A549 (cell line): ENCODE data around the gene USP24. TPM values are rescaled to one million over a fixed set of nuclear protein-coding genes. Genes with fewer than 3 reads are reported as not detected.

Experiments used
- ATAC-seq, 2 experiments: fragments of 200-7000 bp in 1 of 2; fragments of >200 bp in 1 of 2; cut with Nextera tagmentation in 1 of 2; cut with Tn5 transposase in 1 of 2; 3 replicates each; pipeline versions ENCODE4 v1.8.0 to v1.9.1; 2018 to 2020; ENCODE audit warnings: mild to moderate bottlenecking in 1 of 2, moderate library complexity in 1 of 2
- CTCF ChIA-PET: fragments of 300-600 bp; sonication (Branson Sonifier 250); formaldehyde crosslinking; extraction: SDS; loops from one replicate; lab custom pipeline; 2021; ENCODE audit warnings: antibody characterized with exemption, inconsistent platforms; lab: Yijun Ruan, JAX
- POLR2A ChIA-PET: fragments of 350-600 bp; formaldehyde crosslinking; extraction: SDS; loops from one replicate; lab custom pipeline; 2021; ENCODE audit warnings: antibody characterized with exemption, inconsistent platforms; lab: Yijun Ruan, JAX
- DNase-seq, 2 experiments: peaks; one replicate each; pipeline versions ENCODE4 v3.0.0 to v3.0.0-alpha.2; 2011 to 2016; ENCODE audit warnings: low read depth in 1 of 2, low spot score in 1 of 2
- FAIRE-seq: peaks from 2 replicates; lab custom pipeline; 2011; peaks lifted over from hg19 to GRCh38; lab: Jason Lieb, UNC
- H3K27ac ChIP-seq, 2 experiments: fragments of >200 bp; sonication (Bioruptor Twin); formaldehyde crosslinking; 3 replicates each; pipeline ENCODE4 v1.5.1; 2016 to 2017
- H3K4me1 ChIP-seq: fragments of >200 bp; sonication (Bioruptor Twin); formaldehyde crosslinking; 3 replicates; pipeline ENCODE4 v1.6.1; 2016
- H3K4me2 ChIP-seq: fragments of >200 bp; sonication (Bioruptor Twin); formaldehyde crosslinking; 3 replicates; pipeline ENCODE4 v1.6.1; 2016
- H3K4me3 ChIP-seq: fragments of >200 bp; sonication (Bioruptor Twin); formaldehyde crosslinking; 3 replicates; pipeline ENCODE4 v1.5.1; 2016
- H3K9me3 ChIP-seq: fragments of >200 bp; sonication (Bioruptor Twin); formaldehyde crosslinking; 3 replicates; pipeline ENCODE4 v1.6.1; 2016
- CBX8 ChIP-seq: fragments of 200-600 bp; sonication (generic); IDR thresholded peaks from 2 replicates; pipeline ENCODE4 v1.6.1; 2016
- CHD4 ChIP-seq: fragments of 200-600 bp; sonication (generic); IDR thresholded peaks from 2 replicates; pipeline ENCODE4 v1.6.1; 2016; ENCODE audit warnings: antibody characterized with exemption, mild to moderate bottlenecking, borderline replicate concordance
- EHF ChIP-seq: fragments of 250-450 bp; sonication (Bioruptor Pico); IDR thresholded peaks from 2 replicates; pipeline ENCODE4 v1.5.0; 2020; ENCODE audit warnings: mild to moderate bottlenecking
- EHMT2 ChIP-seq: fragments of 200-600 bp; sonication (generic); IDR thresholded peaks from 2 replicates; pipeline ENCODE4 v1.6.1; 2016; ENCODE audit warnings: antibody characterized with exemption, low read depth, mild to moderate bottlenecking, moderate library complexity
- EP300 ChIP-seq, 2 experiments: fragments of >200 bp; sonication (Bioruptor Twin); formaldehyde crosslinking; IDR thresholded peaks; 2 replicates in 1 of 2; 3 replicates in 1 of 2; pipeline ENCODE4 v1.6.1; 2016 to 2017
- FOSB ChIP-seq: fragments of 250-450 bp; sonication (Bioruptor Pico); IDR thresholded peaks from 2 replicates; pipeline ENCODE4 v1.5.0; 2020; ENCODE audit warnings: mild to moderate bottlenecking, moderate library complexity
- FOSL2 ChIP-seq, 2 experiments: fragments of 450-650 bp in 1 of 2; fragments of >200 bp in 1 of 2; sonication (Bioruptor Twin) in 1 of 2; formaldehyde crosslinking; IDR thresholded peaks; 2 replicates each; pipeline versions ENCODE4 v1.5.0 to v1.6.1; 2016 to 2020; ENCODE audit warnings: mild to moderate bottlenecking in 1 of 2, moderate library complexity in 1 of 2
- HES2 ChIP-seq: fragments of >200 bp; sonication (Bioruptor Twin); formaldehyde crosslinking; IDR thresholded peaks from 2 replicates; pipeline ENCODE4 v1.6.1; 2016
- HOXB13 ChIP-seq: fragments of 250-450 bp; sonication (Bioruptor Pico); IDR thresholded peaks from 2 replicates; pipeline ENCODE4 v1.5.0; 2020; ENCODE audit warnings: low read depth, mild to moderate bottlenecking, moderate library complexity
- HOXB5 ChIP-seq: fragments of 250-450 bp; sonication (Bioruptor Pico); IDR thresholded peaks from 2 replicates; pipeline ENCODE4 v1.5.0; 2020; ENCODE audit warnings: mild to moderate bottlenecking, moderate library complexity
- JUN ChIP-seq, 2 experiments: fragments of >200 bp; sonication (Bioruptor Twin); formaldehyde crosslinking; IDR thresholded peaks; 2 replicates in 1 of 2; 3 replicates in 1 of 2; pipeline ENCODE4 v1.6.1; 2016 to 2017
- JUNB ChIP-seq: fragments of >200 bp; sonication (Bioruptor Twin); formaldehyde crosslinking; IDR thresholded peaks from 2 replicates; pipeline ENCODE4 v1.6.1; 2016
- MAFK ChIP-seq: fragments of 450-650 bp; IDR thresholded peaks from 2 replicates; pipeline ENCODE4 v1.6.1; 2014; ENCODE audit not compliant: partially characterized antibody
- MAZ ChIP-seq: fragments of 150-350 bp; IDR thresholded peaks from 2 replicates; pipeline ENCODE4 v1.6.1; 2014; ENCODE audit warnings: antibody characterized with exemption, low read depth, low read length, borderline replicate concordance
- MYC ChIP-seq: IDR thresholded peaks from 2 replicates; pipeline ENCODE4 v1.6.1; 2012; ENCODE audit warnings: mild to moderate bottlenecking, inconsistent platforms, low read length, improper control_type of control experiment, borderline replicate concordance
- NPAS2 ChIP-seq: fragments of 250-450 bp; sonication (Bioruptor Pico); IDR thresholded peaks from 2 replicates; pipeline ENCODE4 v1.8.0; 2022; ENCODE audit warnings: mild to moderate bottlenecking, moderate library complexity, borderline replicate concordance
- NR3C1 ChIP-seq: fragments of >200 bp; sonication (Bioruptor Twin); formaldehyde crosslinking; IDR thresholded peaks from 3 replicates; pipeline ENCODE4 v1.6.1; 2017
- PBX3 ChIP-seq: IDR thresholded peaks from 2 replicates; pipeline ENCODE4 v1.6.1; 2012
- PHF8 ChIP-seq: fragments of 200-600 bp; sonication (generic); IDR thresholded peaks from 2 replicates; pipeline ENCODE4 v1.6.1; 2016; ENCODE audit warnings: low read depth, mild to moderate bottlenecking, antibody characterized with exemption, moderate library complexity, borderline replicate concordance
- POLR2AphosphoS2 ChIP-seq: conservative IDR thresholded peaks from 2 replicates; pipeline ENCODE4 v1.6.1; 2012; ENCODE audit warnings: low read length, improper control_type of control experiment, inconsistent platforms
- RAD21 ChIP-seq, 2 experiments: fragments of >200 bp in 1 of 2; sonication (Bioruptor Twin) in 1 of 2; formaldehyde crosslinking in 1 of 2; IDR thresholded peaks in 1 of 2; conservative IDR thresholded peaks in 1 of 2; 2 replicates in 1 of 2; 3 replicates in 1 of 2; pipeline ENCODE4 v1.6.1; 2012 to 2018; ENCODE audit warnings: inconsistent platforms in 1 of 2
- RARB ChIP-seq: fragments of 250-450 bp; sonication (Bioruptor Pico); IDR thresholded peaks from 2 replicates; pipeline ENCODE4 v1.8.0; 2021; ENCODE audit warnings: mild to moderate bottlenecking, moderate library complexity
- RCOR1 ChIP-seq: fragments of 150-350 bp; IDR thresholded peaks from 2 replicates; pipeline ENCODE4 v1.6.1; 2014; ENCODE audit warnings: antibody characterized with exemption, low read length, low read depth
- RFX5 ChIP-seq: fragments of 450-650 bp; IDR thresholded peaks from 2 replicates; pipeline ENCODE4 v1.7.1; 2014; ENCODE audit warnings: antibody characterized with exemption, mild to moderate bottlenecking, moderate library complexity
- SMC3 ChIP-seq: fragments of >200 bp; sonication (Bioruptor Twin); formaldehyde crosslinking; IDR thresholded peaks from 3 replicates; pipeline ENCODE4 v1.6.1; 2018; ENCODE audit warnings: inconsistent platforms
- SREBF2 ChIP-seq: fragments of 450-650 bp; IDR thresholded peaks from 2 replicates; pipeline ENCODE4 v1.6.1; 2014; ENCODE audit warnings: mild to moderate bottlenecking, moderate library complexity
- TP53 ChIP-seq: fragments of 250-450 bp; sonication (Bioruptor Pico); IDR thresholded peaks from 2 replicates; pipeline ENCODE4 v1.5.0; 2021; ENCODE audit warnings: mild to moderate bottlenecking, moderate library complexity
- ZFP36 ChIP-seq: fragments of 450-650 bp; IDR thresholded peaks from 2 replicates; pipeline ENCODE4 v1.6.1; 2014; ENCODE audit warnings: borderline replicate concordance; ENCODE audit not compliant: partially characterized antibody
- ZNF302 ChIP-seq: fragments of 250-450 bp; sonication (Bioruptor Pico); IDR thresholded peaks from 2 replicates; pipeline ENCODE4 v1.9.0; 2021; ENCODE audit warnings: inconsistent platforms, mild to moderate bottlenecking, moderate library complexity
- ZSCAN20 ChIP-seq: fragments of 250-450 bp; sonication (Bioruptor Pico); IDR thresholded peaks from 2 replicates; pipeline ENCODE4 v1.8.0; 2022; ENCODE audit warnings: mild to moderate bottlenecking, moderate library complexity
- WGBS: methylation state at CpG from one replicate; pipeline ENCODE4 v1.1.6; 2017; ENCODE audit errors: missing lambda C conversion rate; 5-methylcytosine and 5-hydroxymethylcytosine counted together
- polyA plus RNA-seq, 4 experiments: library from polyadenylated mRNA; depleted of rRNA in 3 of 4; stranded (reverse); fragments of >200 nt; fragmentation: RNase III in 1 of 4; extraction: RNeasy Plus Mini Kit Qiagen cat#74134 plus additional on column Dnase treatment in 1 of 4; gene quantifications; 2 replicates in 3 of 4; 3 replicates in 1 of 4; pipeline ENCODE4 v1.2.3, GENCODE V29; 2011 to 2017

USP24 gene
- polyA plus RNA-seq, 2 of the 4 experiments (the other 2 are of a cell fraction) = 14.7 to 21.7 TPM

DNA sequence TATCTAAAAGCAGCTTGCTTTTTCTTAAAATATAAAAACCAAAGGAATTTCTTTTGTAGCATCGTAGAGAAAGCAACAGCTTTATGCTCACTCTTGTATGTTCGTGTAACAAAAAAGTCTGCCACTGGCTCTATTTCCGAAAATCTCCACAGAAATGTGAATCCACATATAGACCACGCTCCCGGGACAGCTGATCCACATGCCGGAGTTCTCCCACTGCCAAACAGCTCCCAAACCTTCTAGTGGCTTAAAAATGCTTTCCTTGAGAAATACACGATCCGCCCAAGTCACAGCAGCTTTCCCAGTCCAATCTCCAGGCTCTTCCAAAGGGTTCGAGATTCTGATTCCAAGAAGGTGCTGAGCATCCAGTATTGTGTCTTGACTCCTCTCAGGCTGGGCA lies 146.5 kb downstream of the USP24 start:
- ATAC-seq (no peak), DNase-seq (no peak), FAIRE-seq (no peak)
- no peak for TF ChIP-seq SREBF2
- no peak for TF ChIP-seq HOXB13
- TF ChIP-seq HES2 = no peak
- H3K4me1 ChIP-seq = peaks cover 16% of the 10 kb centered on the region
- 94% methylated on average over 9 of the region's 9 CpGs for WGBS
- POLR2A ChIA-PET = no interaction called here
- no peak overlapping the region for H3K4me2 ChIP-seq
- no peak overlapping the region for H3K27ac ChIP-seq
- H3K9me3 ChIP-seq = no peaks in the 10 kb centered on the region
- H3K4me3 ChIP-seq = no peak overlapping the region
- CTCF ChIA-PET = no interaction called here

GRCh38 chr1:55067914-55068313 lies 147.2 kb downstream of the USP24 start:
- no peak for ATAC-seq
- Histone ChIP-seq H3K4me1 (peaks cover 16% of the 10 kb centered on the region), H3K4me2 (no peak overlapping the region), H3K27ac (no peak overlapping the region), H3K4me3 (no peak overlapping the region), H3K9me3 (no peaks in the 10 kb centered on the region)
- 81% methylated on average over 1 of the region's 1 CpG for WGBS
- ChIA-PET CTCF (no interaction called here), POLR2A (no interaction called here)
- TF ChIP-seq NPAS2 (CRISPR knock-in tag) = no peak
- no peak for TF ChIP-seq CBX8
- no peak for TF ChIP-seq CHD4
- TF ChIP-seq RFX5 = no peak
- no peak for TF ChIP-seq EHMT2
- no peak for TF ChIP-seq RARB (CRISPR knock-in tag)
- TF ChIP-seq SMC3 = no peak
- TF ChIP-seq MAZ = no peak
- TF ChIP-seq SREBF2 = no peak
- TF ChIP-seq RAD21 (conservative IDR thresholded peaks at IDR 0.05 in 1 of 2, IDR thresholded peaks at IDR 0.05 in 1 of 2) = no peak
- no peak for TF ChIP-seq ZFP36
- no peak for TF ChIP-seq RCOR1
- no peak for TF ChIP-seq MYC
- TF ChIP-seq JUNB = no peak
- TF ChIP-seq EP300 (IDR thresholded peaks at IDR 0.05) = no peak
- TF ChIP-seq HOXB5 = no peak
- no peak for TF ChIP-seq JUN (IDR thresholded peaks at IDR 0.05)
- FAIRE-seq = no peak
- DNase-seq = no peak

DNA sequence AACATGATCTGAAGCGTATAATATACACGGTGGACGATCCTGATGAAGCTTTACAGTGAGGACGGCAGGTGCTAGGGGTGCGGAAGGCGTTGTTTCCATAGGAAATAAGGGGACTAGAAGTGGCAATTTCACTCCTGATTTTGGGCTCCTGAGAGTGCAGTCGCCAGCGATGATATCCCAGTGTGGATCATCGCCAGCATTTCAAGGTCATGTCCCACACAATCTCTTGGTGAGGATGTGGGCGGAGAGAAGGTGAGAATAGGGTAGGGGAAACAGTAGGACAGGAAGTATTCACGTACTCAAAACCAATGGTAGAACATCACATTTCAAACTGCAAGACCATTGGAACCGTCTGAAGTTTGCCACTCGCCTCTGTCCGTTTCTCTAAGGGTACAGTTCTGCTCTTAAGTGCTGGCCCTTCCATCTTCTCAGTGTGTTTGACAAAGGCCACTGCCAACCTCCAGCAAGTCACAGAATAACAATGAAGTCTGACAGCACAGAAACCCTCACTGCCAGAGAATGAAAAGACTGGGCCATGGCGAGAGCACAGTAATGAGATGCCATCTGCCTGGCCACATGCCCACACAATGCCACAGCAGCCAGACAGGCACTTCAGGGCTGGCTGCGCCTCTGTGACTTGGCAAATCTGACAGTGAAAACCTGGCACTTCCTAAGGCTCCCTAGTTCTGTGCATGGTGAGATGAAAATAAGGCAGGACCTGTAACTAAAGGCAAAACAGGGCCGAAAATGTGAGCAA lies 148.0 kb downstream of the USP24 start:
- no peaks in the 10 kb centered on the region for H3K9me3 ChIP-seq
- H3K4me3 ChIP-seq = no peak overlapping the region
- no peak for ATAC-seq
- ChIA-PET CTCF (no interaction called here), POLR2A (no interaction called here)
- no peak overlapping the region for H3K4me2 ChIP-seq
- TF ChIP-seq PBX3 (no peak), PHF8 (no peak), SMC3 (no peak), EHF (CRISPR knock-in tag) (no peak), CHD4 (no peak), NR3C1 (no peak), ZNF302 (CRISPR knock-in tag) (no peak), EP300 (IDR thresholded peaks at IDR 0.05) (no peak), FOSB (CRISPR knock-in tag) (no peak), ZFP36 (no peak), ZSCAN20 (CRISPR knock-in tag) (no peak), TP53 (no peak), MAFK (no peak), FOSL2 (IDR thresholded peaks at IDR 0.05) (no peak), FOSL2 (CRISPR knock-in tag; IDR thresholded peaks at IDR 0.05) (no peak), RARB (CRISPR knock-in tag) (no peak), HOXB13 (no peak), POLR2AphosphoS2 (no peak)
- no peak for DNase-seq
- FAIRE-seq = no peak
- no peak overlapping the region for H3K27ac ChIP-seq
- peaks cover 16% of the 10 kb centered on the region for H3K4me1 ChIP-seq
- WGBS = 94% methylated on average over 17 of the region's 17 CpGs
